ENCODE data around the gene MCEE.

Gene MCEE

DNA sequence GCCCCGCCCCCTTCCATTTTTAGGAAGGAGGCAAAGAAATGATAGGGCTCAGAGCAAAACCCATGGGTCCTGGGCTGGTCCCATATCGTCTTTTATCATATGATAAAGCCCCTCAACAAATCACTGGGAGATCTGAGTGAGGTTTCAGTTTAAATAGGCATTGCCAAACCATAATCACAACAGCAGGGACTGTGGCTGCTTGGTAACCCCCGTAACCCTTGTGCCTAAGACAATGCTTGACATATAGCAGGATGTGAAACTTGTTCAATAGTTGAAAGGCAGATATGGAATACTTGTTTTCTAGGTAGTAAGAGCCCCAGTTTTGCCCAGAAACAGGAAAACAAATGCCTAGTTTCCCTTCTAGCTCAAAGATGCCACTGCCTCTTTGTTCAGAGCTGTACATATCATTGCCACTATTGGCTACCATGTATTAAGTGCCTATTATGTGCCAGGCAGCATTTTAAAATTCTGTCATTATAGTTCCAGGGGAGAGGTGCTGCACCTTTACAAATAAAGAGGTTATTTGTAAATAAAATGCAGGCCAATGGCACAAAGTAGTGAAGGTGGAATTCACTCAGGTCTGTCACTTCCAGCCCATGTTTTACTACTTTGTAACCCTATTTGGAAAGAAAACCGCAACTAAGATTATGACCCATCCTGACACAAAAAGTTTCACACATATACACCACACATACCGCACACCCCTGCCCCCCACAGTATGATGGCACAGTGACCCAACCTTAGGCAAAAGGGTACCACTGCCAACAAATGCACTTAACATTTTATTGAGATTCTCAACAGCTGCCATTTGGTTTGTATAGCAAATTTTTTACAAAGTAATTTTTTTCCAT is 47.4 kb downstream of the MCEE start:
- Histone ChIP-seq H3K36me3 (ENCODE audit: insufficient read depth, low read length) (peaks cover 2% of the 10 kb centered on the region; the same call in 1 of the 2 replicates), H3K9ac (ENCODE audit: low read depth, low read length) (no peak overlapping the region), H3K9me3 (ENCODE audit: control insufficient read depth, insufficient read depth, low read length) (no peaks in the 10 kb centered on the region), H3K4me1 (ENCODE audit: insufficient read depth, low read length) (peaks cover 22% of the 10 kb centered on the region)

DNA sequence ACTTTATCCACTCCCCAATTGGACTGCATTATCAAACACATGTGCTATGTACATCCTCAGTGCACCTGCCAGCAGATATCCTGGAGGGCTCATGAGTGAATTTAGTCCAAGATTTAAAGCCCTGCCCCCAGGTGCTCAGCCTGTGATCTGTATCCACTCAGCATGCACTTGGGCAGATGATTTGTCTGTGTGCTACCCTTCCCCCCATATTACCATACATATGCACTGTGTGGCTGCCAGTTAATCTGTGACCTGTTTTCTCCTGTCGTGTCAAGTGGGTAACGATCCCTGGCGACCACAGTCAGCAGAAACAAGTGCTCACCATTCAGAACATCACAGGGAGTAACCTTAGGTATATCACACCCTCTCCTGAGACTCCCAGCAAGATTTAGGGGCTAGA is 51.4 kb downstream of the MCEE start:
- H3K4me1 ChIP-seq (ENCODE audit: insufficient read depth, low read length) = peaks cover 8% of the 10 kb centered on the region; the same call in 1 of the 2 replicates
- H3K9me3 ChIP-seq (ENCODE audit: control insufficient read depth, insufficient read depth, low read length) = no peaks in the 10 kb centered on the region
- H3K36me3 ChIP-seq (ENCODE audit: insufficient read depth, low read length) = peaks cover 10% of the 10 kb centered on the region
- H3K9ac ChIP-seq (ENCODE audit: low read depth, low read length) = no peak overlapping the region

DNA sequence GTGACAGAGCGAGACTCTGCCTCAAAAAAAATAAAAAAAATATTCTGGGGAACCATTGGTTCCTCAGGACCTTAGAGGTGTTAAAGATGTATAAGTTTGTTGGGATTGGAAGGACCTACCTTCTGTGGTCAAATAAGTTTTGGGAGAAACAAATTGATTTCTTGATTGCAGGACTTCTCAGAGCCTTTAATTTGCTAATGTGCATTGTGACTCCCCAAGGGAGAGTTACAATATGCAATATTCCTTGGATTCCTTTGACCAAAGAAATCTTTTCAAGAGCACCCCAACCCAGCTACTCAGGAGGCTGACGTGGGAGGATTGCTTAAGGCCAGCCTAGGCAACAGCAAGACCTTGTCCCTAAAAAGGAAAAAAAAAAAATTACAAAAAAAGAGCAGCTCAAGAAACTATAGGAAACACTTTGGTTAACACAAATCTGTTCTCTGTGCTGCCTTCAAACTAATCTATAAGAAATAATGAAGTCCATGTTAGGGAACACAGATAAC is 55.1 kb downstream of the MCEE start:
- H3K36me3 ChIP-seq (ENCODE audit: insufficient read depth, low read length) = peaks cover 14% of the 10 kb centered on the region
- no peak overlapping the region for H3K9ac ChIP-seq (ENCODE audit: low read depth, low read length)
- no peaks in the 10 kb centered on the region for H3K9me3 ChIP-seq (ENCODE audit: control insufficient read depth, insufficient read depth, low read length)
- peaks cover 3% of the 10 kb centered on the region; the same call in 1 of the 2 replicates for H3K4me1 ChIP-seq (ENCODE audit: insufficient read depth, low read length)

DNA sequence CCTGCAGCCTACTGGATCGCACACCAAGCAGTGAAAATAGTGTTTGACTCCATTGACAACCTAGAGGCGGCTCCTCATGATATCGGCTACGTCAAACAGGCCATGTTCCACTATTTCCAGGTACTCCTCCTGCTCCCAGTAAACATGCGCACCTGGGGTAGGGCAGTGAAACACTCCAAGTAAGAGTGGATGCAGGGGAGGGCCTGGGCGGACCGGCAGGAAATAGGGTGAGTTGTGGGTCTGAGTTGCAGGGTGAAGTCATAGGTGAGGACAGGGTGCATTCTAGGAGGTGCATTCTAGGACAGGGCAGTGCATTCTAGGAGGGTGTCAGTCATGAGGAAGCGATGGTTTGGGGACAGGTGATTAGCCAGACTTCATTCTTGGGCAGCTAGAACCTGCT is 56.6 kb downstream of the MCEE start:
- Histone ChIP-seq H3K4me1 (ENCODE audit: insufficient read depth, low read length) (peaks cover 5% of the 10 kb centered on the region; the same call in 1 of the 2 replicates), H3K36me3 (ENCODE audit: insufficient read depth, low read length) (peaks cover 12% of the 10 kb centered on the region), H3K9ac (ENCODE audit: low read depth, low read length) (no peak overlapping the region), H3K9me3 (ENCODE audit: control insufficient read depth, insufficient read depth, low read length) (no peaks in the 10 kb centered on the region)

DNA sequence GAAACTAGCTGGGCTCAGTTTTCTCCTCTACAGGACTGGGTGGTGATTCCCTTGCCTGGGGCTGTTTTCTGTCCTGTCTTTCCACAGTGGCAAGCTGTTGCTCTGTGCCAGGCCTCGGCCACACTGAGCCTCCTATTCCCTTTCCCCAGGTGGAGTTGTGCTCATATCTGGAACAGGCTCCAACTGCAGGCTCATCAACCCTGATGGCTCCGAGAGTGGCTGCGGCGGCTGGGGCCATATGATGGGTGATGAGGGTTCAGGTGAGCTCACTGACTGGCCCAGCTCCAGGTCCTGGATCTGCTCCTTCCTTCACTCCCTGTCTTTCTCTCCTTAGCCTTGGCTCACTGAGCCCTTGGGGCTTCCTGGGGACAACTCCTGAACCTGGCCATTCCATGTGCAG is 57.5 kb downstream of the MCEE start:
- Histone ChIP-seq H3K9me3 (ENCODE audit: control insufficient read depth, insufficient read depth, low read length) (no peaks in the 10 kb centered on the region), H3K4me1 (ENCODE audit: insufficient read depth, low read length) (peaks cover 5% of the 10 kb centered on the region; the same call in 1 of the 2 replicates), H3K9ac (ENCODE audit: low read depth, low read length) (no peak overlapping the region), H3K36me3 (ENCODE audit: insufficient read depth, low read length) (peaks cover 12% of the 10 kb centered on the region)

DNA sequence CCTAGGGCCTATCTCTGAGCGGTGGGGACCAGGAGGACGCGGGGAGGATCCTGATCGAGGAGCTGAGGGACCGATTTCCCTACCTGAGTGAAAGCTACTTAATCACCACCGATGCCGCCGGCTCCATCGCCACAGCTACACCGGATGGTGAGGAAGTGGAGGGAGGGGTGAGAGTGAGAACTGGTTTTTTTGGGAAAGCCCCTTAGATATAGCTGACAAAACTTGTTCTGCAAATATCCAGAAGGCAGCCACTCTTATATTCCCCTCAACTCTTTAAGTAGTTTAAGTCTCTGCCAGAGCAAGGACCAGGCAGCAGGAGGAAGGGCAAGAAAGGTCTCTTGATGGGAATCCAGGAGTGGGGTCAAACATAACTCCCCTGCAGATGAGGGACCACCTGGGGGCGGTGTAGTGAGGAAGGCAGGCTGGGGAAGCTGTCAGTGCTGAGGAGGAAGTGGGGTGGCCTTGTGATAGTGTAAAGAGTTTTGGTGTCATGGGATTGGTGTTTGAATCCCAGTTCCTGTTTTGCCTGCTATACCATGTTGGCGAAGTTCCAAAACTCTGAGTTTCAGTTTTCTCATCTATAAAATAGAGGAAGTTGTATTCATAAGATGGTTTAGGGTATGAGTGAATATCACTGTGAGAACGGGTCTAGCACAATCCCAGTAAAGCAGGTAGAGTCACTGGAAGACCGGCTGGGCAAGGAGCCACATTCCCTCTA is 58.2 kb downstream of the MCEE start:
- H3K9me3 ChIP-seq (ENCODE audit: control insufficient read depth, insufficient read depth, low read length) = no peaks in the 10 kb centered on the region
- H3K4me1 ChIP-seq (ENCODE audit: insufficient read depth, low read length) = peaks cover 5% of the 10 kb centered on the region; the same call in 1 of the 2 replicates
- H3K9ac ChIP-seq (ENCODE audit: low read depth, low read length) = no peak overlapping the region
- H3K36me3 ChIP-seq (ENCODE audit: insufficient read depth, low read length) = peaks cover 12% of the 10 kb centered on the region

DNA sequence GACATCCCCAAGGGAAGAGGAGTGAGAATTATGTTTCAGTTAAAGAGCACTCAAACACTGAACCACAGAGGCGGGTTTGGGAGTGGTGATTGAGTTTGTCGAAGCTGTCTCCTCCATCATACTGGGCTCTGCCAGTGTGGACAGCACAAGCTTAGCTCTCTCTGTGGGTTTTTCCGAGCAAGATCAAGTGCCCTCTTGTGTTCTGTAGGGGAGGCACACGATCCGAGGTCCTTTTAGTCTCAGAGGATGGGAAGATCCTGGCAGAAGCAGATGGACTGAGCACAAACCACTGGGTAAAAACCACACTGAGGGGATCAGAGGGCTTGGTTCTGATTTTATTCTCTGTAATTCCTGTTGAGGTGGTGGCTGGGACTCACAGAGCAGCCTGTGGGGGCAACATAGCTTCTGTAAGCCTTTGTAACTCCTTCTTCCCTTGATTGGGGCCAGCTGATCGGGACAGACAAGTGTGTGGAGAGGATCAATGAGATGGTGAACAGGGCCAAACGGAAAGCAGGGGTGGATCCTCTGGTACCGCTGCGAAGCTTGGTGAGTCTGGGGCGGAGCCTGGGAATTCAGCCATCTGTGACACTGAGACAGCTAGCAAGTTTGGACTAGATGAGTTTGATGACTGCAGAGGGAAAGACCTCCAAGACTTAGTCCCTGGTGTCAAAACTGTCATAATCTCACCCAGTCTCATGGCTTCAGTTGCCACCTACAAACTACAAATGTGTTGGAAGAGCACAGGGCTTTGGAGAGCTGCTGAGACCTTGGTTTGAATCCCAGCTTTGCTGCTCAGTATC is 59.5 kb downstream of the MCEE start:
- Histone ChIP-seq H3K4me1 (ENCODE audit: insufficient read depth, low read length) (peaks cover 5% of the 10 kb centered on the region; the same call in 1 of the 2 replicates), H3K9ac (ENCODE audit: low read depth, low read length) (no peak overlapping the region), H3K9me3 (ENCODE audit: control insufficient read depth, insufficient read depth, low read length) (no peaks in the 10 kb centered on the region), H3K36me3 (ENCODE audit: insufficient read depth, low read length) (peaks cover 8% of the 10 kb centered on the region)

DNA sequence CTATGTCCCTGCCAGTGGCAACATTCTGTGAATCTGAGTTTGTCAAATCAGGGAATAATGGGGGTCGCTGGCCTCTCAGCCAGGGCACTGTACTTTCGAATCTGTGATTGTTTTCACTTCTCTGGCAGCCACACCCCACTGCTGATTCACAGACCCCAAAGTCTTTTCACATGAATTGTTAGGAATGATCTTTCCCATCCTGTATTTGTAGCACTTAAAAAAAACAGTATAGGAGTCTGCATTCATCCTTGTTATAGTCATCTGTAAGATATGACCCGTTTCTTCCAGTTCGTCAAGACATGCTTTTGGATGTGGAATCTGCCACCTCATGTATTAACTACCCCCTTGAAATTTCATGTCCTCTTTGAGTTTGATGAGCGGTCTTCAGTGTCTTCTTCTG is 60.7 kb downstream of the MCEE start:
- Histone ChIP-seq H3K36me3 (ENCODE audit: insufficient read depth, low read length) (peaks cover 6% of the 10 kb centered on the region; the same call in 1 of the 2 replicates), H3K9ac (ENCODE audit: low read depth, low read length) (peak overlapping the region; percentile 84), H3K4me1 (ENCODE audit: insufficient read depth, low read length) (peaks cover 5% of the 10 kb centered on the region; the same call in 1 of the 2 replicates), H3K9me3 (ENCODE audit: control insufficient read depth, insufficient read depth, low read length) (no peaks in the 10 kb centered on the region)

DNA sequence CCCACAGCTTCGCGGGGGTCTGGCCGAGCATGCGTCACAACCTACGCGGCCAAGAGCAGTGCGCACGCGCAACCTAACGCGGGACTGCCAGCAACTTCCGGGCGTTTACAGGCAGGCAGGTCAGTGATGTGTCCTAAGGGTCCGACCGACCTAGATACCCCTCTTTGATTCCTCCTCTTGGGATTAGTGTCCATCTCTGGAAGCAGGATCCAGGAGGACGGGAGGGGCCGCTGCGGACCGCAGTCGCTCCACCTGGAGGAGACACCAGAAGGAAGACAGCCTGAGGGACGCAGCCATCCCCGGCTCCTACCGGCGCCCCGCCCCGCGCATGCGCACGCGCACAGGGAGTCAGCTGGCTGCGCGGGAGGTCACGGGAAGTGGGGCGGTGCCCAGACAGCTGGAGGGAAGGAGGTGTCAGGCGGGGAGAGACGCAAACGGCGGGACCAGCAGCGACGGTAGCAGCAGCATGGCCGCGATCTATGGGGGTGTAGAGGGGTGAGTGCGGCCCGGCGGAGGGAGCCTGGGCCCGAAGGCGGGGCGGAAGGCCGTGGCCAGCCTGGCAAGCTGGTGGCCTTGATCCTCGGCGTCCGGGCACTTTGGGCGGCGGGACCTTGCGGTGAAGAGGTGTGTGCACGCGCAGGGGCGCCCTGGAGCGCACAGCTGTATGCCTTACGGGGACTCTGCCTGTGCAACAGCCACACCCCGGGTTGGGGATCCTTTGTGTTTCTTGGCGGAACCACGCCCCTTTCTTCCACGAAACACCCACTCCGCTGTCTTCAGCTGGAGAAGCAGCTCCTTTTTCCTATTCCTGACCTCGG is 61.6 kb downstream of the MCEE start, which contains the start of gene NAGK:
NAGK (plus strand) TSS at position 431 of the 818 bp plus-strand sequence; CDS start at position 467, 36 bp downstream.
- H3K4me1 ChIP-seq (ENCODE audit: insufficient read depth, low read length) = peaks cover 5% of the 10 kb centered on the region; the same call in 1 of the 2 replicates
- peak within 1 kb of the TSS; percentile 84 for H3K9ac ChIP-seq (ENCODE audit: low read depth, low read length)
- H3K9me3 ChIP-seq (ENCODE audit: control insufficient read depth, insufficient read depth, low read length) = no peaks in the 10 kb centered on the region
- peaks cover 2% of the 10 kb centered on the region; the same call in 1 of the 2 replicates for H3K36me3 ChIP-seq (ENCODE audit: insufficient read depth, low read length)

DNA sequence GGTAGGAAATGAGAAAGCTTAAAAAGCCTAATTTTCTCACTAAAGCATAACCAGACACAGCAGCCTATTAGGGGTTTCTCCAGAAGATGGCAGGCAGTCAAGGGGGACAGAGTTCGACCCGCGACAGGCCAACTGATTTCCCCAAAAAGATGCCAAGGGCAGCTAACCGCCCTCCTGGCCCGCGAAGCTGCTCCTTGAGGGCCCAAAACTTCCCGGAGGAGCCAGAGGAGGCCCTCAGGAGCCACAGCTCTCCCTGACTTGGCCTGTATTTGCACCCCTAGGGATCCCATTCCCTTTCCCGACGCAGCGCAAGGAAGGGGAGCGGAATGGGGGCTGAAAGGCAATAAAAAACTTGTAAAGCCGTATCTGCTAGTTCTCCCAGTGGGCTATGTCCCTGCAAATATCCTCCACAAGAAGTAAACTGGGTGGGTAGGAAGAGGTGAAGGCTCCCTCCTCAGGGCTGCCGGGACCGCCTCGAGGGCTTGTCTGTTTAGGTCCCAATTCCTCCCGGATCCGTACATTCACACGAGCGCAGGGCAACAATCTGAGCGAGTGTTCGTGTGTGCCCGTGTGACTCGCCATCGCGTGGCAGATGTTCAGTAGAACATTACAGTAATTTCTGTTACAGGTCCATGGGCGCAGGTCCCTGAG is 62.3 kb downstream of the MCEE start:
- Histone ChIP-seq H3K4me1 (ENCODE audit: insufficient read depth, low read length) (peaks cover 5% of the 10 kb centered on the region; the same call in 1 of the 2 replicates), H3K36me3 (ENCODE audit: insufficient read depth, low read length) (no peaks in the 10 kb centered on the region; the same call in 1 of the 2 replicates), H3K9ac (ENCODE audit: low read depth, low read length) (peak overlapping the region; percentile 84), H3K9me3 (ENCODE audit: control insufficient read depth, insufficient read depth, low read length) (no peaks in the 10 kb centered on the region)

DNA sequence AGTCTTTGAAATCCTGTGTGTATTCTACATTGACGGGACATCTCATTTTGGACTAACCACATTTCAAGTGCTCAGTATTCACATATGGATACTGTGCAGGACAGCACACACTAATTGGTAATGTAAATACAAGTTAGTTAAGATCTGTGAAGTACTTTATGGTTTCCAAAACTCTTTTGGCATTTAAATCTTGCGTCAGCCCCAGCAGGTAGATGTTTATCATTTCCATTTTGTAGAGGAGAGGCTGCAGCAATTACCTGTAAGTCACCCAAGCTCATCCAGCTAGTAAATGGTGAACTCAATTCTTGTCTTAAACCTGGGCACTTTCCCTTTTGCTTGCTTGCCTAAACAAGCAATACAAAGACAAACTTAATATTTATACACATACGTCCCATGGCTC is 63.2 kb downstream of the MCEE start:
- Histone ChIP-seq H3K4me1 (ENCODE audit: insufficient read depth, low read length) (peaks cover 5% of the 10 kb centered on the region; the same call in 1 of the 2 replicates), H3K9ac (ENCODE audit: low read depth, low read length) (no peak overlapping the region), H3K9me3 (ENCODE audit: control insufficient read depth, insufficient read depth, low read length) (no peaks in the 10 kb centered on the region), H3K36me3 (ENCODE audit: insufficient read depth, low read length) (no peaks in the 10 kb centered on the region; the same call in 1 of the 2 replicates)

DNA sequence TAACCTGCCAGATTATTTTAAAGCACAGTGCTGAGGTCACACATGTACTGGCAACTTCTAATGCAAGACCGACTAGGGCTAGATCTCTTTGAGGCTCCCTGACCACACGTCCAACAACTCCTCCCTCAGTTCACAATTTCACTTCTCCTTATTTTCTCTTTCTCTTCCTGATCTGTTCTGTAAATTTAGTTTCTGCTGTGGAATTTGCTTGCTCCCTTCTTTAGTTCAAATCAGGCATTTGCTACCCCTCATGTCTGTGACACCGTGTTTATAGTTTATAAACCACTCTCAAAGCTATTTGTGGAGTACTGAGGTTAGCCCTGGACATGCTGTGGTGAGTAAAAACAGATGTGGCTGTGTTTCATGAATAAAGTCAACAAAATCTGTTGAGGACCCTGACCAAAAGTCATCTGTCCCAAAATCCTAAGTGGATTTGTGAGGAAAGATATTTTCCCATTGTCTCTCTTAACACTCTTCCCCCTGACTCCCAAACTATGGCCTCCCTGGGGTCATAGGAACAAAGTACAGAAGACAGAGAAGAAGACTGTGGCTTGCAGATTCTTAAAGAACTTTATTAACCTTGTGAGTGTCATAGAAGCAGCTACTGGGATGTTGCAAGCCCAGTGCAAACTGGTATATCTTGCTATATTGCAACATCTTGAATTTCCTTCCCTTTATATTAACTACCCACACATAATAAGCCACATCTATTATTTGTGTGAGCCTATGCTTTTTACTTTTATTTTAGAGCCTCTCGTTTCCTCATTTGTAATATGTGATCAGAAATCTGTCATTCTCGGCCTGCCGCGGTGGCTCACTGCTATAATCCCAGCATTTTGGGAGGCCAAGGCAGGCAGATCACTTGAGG is 65.0 kb downstream of the MCEE start:
- H3K4me1 ChIP-seq (ENCODE audit: insufficient read depth, low read length) = peaks cover 2% of the 10 kb centered on the region; the same call in 1 of the 2 replicates
- no peak overlapping the region for H3K9ac ChIP-seq (ENCODE audit: low read depth, low read length)
- H3K9me3 ChIP-seq (ENCODE audit: control insufficient read depth, insufficient read depth, low read length) = no peaks in the 10 kb centered on the region
- no peaks in the 10 kb centered on the region for H3K36me3 ChIP-seq (ENCODE audit: insufficient read depth, low read length)
